WI38 (cell line): ENCODE results near the gene ULBP1.
"Not testable (repeated sequence)": the region's sequence is repeated elsewhere in the genome, so short reads cannot be mapped to it uniquely, and the experiment has no call there.

Experiments
- H3K4me3 ChIP-seq: 2 replicates; pipeline ENCODE4 v1.5.1; 2011; ENCODE audit warnings: low read depth, mild to moderate bottlenecking, control low read depth, low read length
- CTCF ChIP-seq: IDR thresholded peaks from 2 replicates; pipeline ENCODE4 v1.5.1; 2012; ENCODE audit warnings: low read depth, mild to moderate bottlenecking, control low read depth, low read length

Gene ULBP1

DNA sequence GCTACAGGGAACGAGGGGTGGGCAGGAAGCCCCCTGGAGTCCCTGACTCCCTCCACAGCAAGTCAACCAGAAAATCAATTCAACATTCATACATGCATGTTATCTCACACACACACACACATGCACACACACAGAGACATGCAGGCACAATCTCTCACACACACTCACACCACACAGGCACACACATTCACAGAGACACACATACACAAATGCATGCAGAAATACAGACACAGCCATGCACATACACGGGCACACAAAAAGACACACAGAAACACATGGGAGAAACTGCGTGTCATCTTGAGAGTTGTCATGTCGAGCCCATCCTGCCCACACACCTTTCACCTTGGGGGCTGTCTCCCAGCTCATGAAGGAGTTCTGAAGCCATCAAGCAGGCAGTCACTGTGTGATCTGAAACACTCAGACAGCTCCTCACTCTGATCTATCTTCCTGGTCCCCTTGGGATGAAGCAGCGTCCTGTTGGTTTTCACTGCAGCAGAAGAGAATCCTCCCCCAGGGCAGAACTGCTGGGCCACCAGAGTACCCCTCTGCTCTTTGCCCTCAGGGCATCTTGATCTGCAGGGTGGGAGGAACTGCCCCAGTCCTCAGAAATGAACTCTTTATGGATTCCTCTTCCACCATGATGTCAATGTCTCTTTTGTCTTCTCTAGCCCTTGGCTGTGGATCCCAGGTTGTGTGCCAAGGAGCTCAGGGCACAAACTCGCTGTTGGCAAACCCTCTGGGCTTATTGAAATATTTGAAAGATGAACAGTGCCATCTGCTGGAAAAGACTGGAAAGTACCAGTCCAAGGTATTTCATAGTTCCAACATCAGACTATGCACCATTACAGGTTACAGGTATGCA is 52.8 kb downstream of the ULBP1 start:
- H3K4me3 ChIP-seq = no peak overlapping the region
- peak; percentile 27; the same call in 1 of the 2 replicates for TF ChIP-seq CTCF

GRCh38 chr6:150017186-150017521 is 53.4 kb downstream of the ULBP1 start:
- H3K4me3 ChIP-seq = not testable (repeated sequence)

GRCh38 chr6:150018846-150019580 is 55.3 kb downstream of the ULBP1 start:
- TF ChIP-seq CTCF = no peak
- no peak overlapping the region for H3K4me3 ChIP-seq

DNA sequence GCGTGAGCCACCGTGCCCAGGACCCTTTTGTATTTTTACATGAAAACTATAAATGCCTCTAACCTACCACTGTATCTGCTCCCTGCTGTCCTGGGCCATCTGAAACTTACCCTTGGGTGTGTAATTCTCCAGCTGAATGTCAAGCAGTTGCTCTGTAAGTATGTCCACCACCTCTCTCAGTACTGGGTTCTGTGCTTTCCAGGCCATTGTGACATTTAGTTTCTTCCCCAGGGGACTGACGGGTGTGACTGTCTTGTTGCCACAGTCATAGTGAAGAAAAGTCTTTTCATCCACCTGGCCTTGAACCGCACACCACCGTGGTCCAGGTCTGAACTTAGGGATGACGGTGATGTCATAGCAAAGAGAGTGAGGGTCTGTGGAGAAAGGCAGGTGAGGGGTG is 58.1 kb downstream of the ULBP1 start:
- H3K4me3 ChIP-seq = not testable (repeated sequence)
